Vagina (tissue), 2 donors: ENCODE data around the gene JAKMIP1.

Experiments
- POLR2A ChIP-seq, 2 donors: fragments of 450-650 bp; IDR thresholded peaks; one replicate each; pipeline ENCODE4 v1.6.1; 2017; ENCODE audit warnings: antibody characterized with exemption in 2 of 2, mild to moderate bottlenecking in 2 of 2, moderate library complexity in 2 of 2
- POLR2AphosphoS5 ChIP-seq, 2 donors: sonication (generic); formaldehyde crosslinking; IDR thresholded peaks; one replicate each; pipeline ENCODE4 v1.9.0; 2017; ENCODE audit warnings: antibody characterized with exemption in 2 of 2, mild to moderate bottlenecking in 2 of 2, low read depth in 1 of 2; ENCODE audit not compliant: insufficient read depth in 1 of 2

GRCh38 chr4:6005175-6005574 lies 195.2 kb downstream of the JAKMIP1 start:
- TF ChIP-seq POLR2A (IDR thresholded peaks at IDR 0.05) (no peak), POLR2AphosphoS5 (IDR thresholded peaks at IDR 0.05; ENCODE audit: insufficient read depth in 1 of 2, low read depth in 1 of 2) (no peak)
